ENCODE results near the gene OTUD3.

OTUD3 gene

DNA sequence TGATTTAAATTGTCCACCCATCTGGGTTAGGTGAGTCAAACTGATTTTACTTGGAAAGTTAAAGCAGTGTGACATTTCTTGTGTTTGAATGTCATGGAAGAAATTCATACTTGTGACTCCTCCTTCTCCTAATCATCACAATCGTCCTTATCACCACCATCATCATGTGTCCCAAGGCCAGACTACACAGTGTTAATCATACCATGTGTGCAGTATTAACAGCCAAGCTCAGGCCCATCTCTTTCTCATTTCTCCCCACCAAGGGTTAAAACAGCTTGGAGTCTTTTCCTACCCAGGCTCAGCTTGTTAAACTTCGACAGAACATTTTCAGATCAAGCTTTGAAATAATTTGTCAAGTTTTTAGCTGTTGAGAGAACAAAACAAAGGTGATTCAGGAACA, 63.7 kb downstream of the OTUD3 start:
- DNase-seq (ENCODE audit: low spot score in 2 of 2) (no peak), ATAC-seq (no peak)
- Mint-ChIP-seq H3K4me3 (no peak overlapping the region), H3K36me3 (no peaks in the 10 kb centered on the region), H3K27ac (no peak overlapping the region), H3K4me1 (no peaks in the 10 kb centered on the region), H3K9me3 (no peaks in the 10 kb centered on the region)

DNA sequence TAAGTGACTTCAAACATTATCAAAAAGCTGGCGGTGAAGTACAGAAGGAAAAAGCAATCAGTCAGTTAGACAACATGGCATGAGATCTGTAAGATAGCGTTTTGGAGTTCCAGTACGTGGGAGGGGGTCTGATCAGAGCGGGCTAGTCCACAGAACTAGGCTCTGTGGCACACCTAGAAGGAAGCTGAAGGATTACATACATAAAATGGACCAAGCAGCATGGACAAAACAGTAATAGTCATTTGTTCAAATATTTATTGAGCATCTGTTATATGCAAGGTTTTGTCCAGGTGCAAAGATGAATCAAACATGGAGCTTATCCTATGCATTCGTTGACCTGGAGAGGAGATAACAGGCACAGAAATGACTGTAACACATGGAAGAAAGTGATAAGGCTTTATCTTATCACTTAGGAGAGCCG, 64.1 kb downstream of the OTUD3 start:
- Mint-ChIP-seq H3K36me3 (no peaks in the 10 kb centered on the region), H3K4me1 (no peaks in the 10 kb centered on the region), H3K27ac (no peak overlapping the region), H3K9me3 (no peaks in the 10 kb centered on the region), H3K4me3 (no peak overlapping the region)
- DNase-seq (ENCODE audit: low spot score in 2 of 2) (no peak), ATAC-seq (no peak)

DNA sequence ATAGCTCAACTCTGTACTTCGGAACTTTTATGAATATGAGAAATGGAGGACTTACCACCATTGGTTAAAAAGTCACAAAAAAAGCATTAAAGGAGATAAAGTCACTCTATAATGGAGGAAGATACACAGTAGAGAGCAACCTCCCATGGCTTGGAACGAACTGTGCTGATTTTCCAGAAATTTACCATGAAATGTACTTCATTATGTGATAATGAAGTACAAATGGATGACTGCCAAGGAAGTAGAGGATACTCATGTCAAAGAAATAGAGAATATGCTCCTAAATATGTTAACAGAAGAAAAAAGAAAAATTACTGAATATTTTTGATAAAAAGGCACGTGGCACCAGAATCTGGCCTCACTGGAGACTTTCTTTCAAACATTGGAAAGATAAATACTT, 64.8 kb downstream of the OTUD3 start:
- DNase-seq (ENCODE audit: low spot score in 2 of 2): no peak
- Mint-ChIP-seq H3K36me3 (no peaks in the 10 kb centered on the region), H3K9me3 (no peaks in the 10 kb centered on the region), H3K27ac (no peak overlapping the region), H3K4me3 (no peak overlapping the region), H3K4me1 (no peaks in the 10 kb centered on the region)
- ATAC-seq: no peak

DNA sequence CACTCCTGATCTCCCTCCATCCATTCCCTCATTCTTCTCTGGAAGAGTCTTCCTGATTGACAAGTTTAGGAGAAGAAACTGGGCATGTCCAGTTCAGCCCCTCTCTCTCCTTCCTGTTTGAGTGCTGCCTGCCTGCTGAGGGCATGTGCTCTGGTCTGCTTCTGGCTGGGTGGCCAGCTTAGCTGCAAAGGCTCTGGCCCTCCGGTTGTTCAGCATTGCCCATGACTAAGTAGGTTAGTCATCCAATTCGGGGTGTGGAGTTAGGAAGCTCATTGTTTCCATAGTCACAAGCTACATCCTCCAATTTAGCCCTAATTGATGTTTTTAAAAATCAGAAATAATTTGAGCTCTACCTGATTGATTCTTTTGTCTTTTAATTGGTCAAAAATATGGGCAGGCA, 66.8 kb downstream of the OTUD3 start:
- ATAC-seq (no peak), DNase-seq (ENCODE audit: low spot score in 2 of 2) (no peak)
- no peak overlapping the region for H3K4me3 Mint-ChIP-seq
- H3K36me3 Mint-ChIP-seq: no peaks in the 10 kb centered on the region
- H3K9me3 Mint-ChIP-seq: no peaks in the 10 kb centered on the region
- no peak overlapping the region for H3K27ac Mint-ChIP-seq
- no peaks in the 10 kb centered on the region for H3K4me1 Mint-ChIP-seq

DNA sequence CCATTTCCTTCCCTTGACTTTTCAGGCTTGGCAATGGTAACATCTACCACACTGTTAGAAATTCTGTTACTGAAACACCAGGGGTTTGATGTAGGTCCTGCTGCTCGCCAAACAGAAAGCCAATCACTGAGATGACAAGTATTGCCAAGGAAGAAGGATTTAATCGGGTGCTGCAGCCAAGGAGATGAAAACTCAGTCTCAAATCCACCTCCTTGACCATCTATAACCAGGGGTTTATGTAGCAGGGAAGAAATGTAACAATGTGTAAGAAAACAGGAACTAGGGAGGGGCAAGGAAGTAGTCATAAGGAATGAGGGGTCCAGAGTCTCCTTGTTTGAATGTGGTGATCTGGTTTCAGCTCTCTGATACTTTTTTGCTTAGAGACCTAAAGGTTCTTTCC, 71.9 kb downstream of the OTUD3 start:
- Mint-ChIP-seq H3K9me3 (peaks cover 3% of the 10 kb centered on the region), H3K27ac (no peak overlapping the region), H3K4me3 (no peak overlapping the region), H3K4me1 (no peaks in the 10 kb centered on the region), H3K36me3 (no peaks in the 10 kb centered on the region)
- DNase-seq (ENCODE audit: low spot score in 2 of 2) (no peak), ATAC-seq (no peak)

DNA sequence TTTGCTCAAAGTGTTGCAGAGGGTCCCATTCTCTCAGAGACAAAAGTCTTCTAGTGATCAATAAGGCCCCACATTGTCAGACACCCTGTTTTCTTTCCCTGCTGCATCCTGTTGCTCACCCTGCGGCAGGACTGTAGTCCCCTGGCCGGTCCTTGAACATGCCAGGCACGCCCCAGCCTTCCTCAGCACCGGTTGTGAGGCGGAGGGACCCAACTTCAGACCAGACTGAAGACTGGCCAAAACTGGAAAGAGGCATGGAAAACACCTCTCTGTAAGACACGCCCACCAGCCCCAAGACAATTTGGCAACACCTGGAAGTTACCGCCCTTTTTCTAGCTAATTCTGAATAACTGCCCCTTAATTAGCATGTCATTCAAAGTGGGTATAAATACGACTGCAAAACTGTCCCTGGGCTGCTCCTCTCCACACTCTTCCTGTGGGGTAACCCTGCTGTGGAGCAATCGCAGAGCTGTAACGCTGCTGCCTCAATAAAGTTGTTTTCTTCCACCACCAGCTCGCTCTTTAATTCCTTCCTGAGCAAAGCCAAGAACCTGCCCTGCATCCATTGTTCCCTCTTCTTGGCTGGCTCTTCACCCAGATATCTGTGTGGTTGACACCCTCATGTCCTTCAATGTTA, 73.5 kb downstream of the OTUD3 start:
- Mint-ChIP-seq H3K27ac (no peak overlapping the region), H3K4me1 (no peaks in the 10 kb centered on the region), H3K4me3 (no peak overlapping the region), H3K36me3 (no peaks in the 10 kb centered on the region), H3K9me3 (peaks cover 3% of the 10 kb centered on the region)
- ATAC-seq (no peak), DNase-seq (ENCODE audit: low spot score in 2 of 2) (no peak)

DNA sequence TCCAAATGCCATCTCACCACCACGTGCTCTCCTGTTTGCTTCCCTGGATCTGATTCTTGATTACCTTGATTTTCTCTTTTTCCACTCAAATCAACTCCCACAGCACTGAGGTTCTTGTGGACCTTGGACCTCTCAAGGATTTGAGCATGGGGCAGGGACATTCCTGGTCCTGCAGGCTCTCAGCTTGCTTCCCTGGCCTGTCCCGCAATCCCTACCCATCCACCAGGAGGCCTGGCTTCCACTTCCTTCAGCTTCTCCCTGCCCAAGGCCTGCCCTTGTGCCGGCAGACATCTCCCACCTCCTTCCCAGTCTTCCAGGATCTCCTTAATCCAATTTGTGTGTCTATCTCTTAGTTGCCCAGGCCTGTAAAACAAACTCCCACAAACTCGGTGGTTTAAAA, 75.6 kb downstream of the OTUD3 start:
- Mint-ChIP-seq H3K27ac (no peak overlapping the region), H3K36me3 (no peaks in the 10 kb centered on the region), H3K4me3 (no peak overlapping the region), H3K9me3 (peaks cover 3% of the 10 kb centered on the region), H3K4me1 (no peaks in the 10 kb centered on the region)
- DNase-seq (ENCODE audit: low spot score in 2 of 2): no peak
- ATAC-seq: no peak

DNA sequence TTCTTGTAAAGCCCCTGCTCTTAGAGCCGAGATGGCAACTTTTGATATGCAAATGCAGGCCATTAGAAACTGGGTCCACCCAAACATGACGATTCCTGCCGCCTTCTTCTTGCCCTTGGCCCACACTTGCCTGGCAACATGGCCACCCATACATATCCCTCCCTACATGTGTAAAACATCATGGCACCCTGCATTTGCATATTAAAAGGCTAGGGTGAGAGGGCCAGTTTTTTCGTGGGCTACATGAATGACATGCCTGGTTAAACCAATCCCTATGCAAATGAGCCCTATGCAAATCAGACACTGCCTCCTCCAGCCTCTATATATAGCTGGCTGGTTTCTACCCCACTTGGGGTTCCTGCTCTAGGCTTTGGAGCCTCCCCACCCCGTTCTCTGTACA, 78.4 kb downstream of the OTUD3 start:
- H3K9me3 Mint-ChIP-seq: no peaks in the 10 kb centered on the region
- H3K36me3 Mint-ChIP-seq: no peaks in the 10 kb centered on the region
- no peak overlapping the region for H3K4me3 Mint-ChIP-seq
- ATAC-seq: no peak
- DNase-seq (ENCODE audit: low spot score in 2 of 2): no peak
- no peaks in the 10 kb centered on the region for H3K4me1 Mint-ChIP-seq
- no peak overlapping the region for H3K27ac Mint-ChIP-seq
